Measurements from ENCODE around the gene ZFP36.
A peak's percentile ranks its signal among the peaks of the same experiment; 100 is the strongest.

Gene ZFP36

GRCh38 chr19:39405958-39406655, 540 bp upstream of the ZFP36 start:
- DNase-seq (ENCODE audit: low read depth) = peak; percentile 80

- no peak for DNase-seq (ENCODE audit: low read depth)
These were observed 688 bp downstream of the ZFP36 start for GRCh38 chr19:39407410-39407659.

- DNase-seq (ENCODE audit: low read depth) = peak; percentile 28
These were observed 1.2 kb downstream of the ZFP36 start for GRCh38 chr19:39407660-39408391.

DNA sequence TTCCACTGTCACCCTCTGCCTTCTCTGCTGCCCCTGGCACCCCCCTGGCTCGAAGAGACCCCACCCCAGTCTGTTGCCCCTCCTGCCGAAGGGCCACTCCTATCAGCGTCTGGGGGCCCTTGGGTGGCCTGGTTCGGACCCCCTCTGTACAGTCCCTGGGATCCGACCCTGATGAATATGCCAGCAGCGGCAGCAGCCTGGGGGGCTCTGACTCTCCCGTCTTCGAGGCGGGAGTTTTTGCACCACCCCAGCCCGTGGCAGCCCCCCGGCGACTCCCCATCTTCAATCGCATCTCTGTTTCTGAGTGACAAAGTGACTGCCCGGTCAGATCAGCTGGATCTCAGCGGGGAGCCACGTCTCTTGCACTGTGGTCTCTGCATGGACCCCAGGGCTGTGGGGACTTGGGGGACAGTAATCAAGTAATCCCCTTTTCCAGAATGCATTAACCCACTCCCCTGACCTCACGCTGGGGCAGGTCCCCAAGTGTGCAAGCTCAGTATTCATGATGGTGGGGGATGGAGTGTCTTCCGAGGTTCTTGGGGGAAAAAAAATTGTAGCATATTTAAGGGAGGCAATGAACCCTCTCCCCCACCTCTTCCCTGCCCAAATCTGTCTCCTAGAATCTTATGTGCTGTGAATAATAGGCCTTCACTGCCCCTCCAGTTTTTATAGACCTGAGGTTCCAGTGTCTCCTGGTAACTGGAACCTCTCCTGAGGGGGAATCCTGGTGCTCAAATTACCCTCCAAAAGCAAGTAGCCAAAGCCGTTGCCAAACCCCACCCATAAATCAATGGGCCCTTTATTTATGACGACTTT, 2.0 kb downstream of the ZFP36 start:
- no peak for DNase-seq (ENCODE audit: low read depth)

GRCh38 chr19:39409208-39410016, 2.8 kb downstream of the ZFP36 start:
- DNase-seq (ENCODE audit: low read depth) = peak; percentile 72

GRCh38 chr19:39410017-39410830, 3.6 kb downstream of the ZFP36 start:
- DNase-seq (ENCODE audit: low read depth) = peak; percentile 56

- no peak for DNase-seq (ENCODE audit: low read depth)
These were observed 4.1 kb downstream of the ZFP36 start for GRCh38 chr19:39410831-39411080.

- no peak for DNase-seq (ENCODE audit: low read depth)
These were observed 4.6 kb downstream of the ZFP36 start for GRCh38 chr19:39411081-39411831.

DNA sequence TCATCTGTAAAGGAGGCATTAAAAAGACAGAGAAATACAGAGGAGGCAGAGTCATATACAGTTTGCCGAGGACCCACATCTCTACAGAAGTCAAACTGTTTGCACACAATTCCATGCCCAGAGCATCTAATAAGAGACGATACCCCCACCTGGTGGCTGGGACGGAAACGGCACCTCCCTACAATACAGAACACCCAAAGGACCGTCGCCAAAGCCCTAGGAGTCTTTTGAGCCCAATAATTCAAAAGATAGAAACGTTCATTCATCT, 5.1 kb downstream of the ZFP36 start:
- DNase-seq (ENCODE audit: low read depth) = peak; percentile 78

- DNase-seq (ENCODE audit: low read depth) = peak; percentile 90
These were observed 5.6 kb downstream of the ZFP36 start, which contains the start of gene PLEKHG2 for GRCh38 chr19:39412100-39412866. Gene PLEKHG2, plus strand, starts transcription at chr19:39412669. Its CDS starts 1,418 bp downstream, at chr19:39414087.

- DNase-seq (ENCODE audit: low read depth) = no peak
These were observed 6.2 kb downstream of the ZFP36 start for GRCh38 chr19:39412867-39413271.

GRCh38 chr19:39413272-39413910, 6.7 kb downstream of the ZFP36 start:
- DNase-seq (ENCODE audit: low read depth) = no peak

GRCh38 chr19:39413911-39414608, 7.4 kb downstream of the ZFP36 start:
- DNase-seq (ENCODE audit: low read depth) = no peak

GRCh38 chr19:39415111-39416046, 8.7 kb downstream of the ZFP36 start:
- DNase-seq (ENCODE audit: low read depth) = no peak

GRCh38 chr19:39416152-39417120, 9.8 kb downstream of the ZFP36 start:
- no peak for DNase-seq (ENCODE audit: low read depth)

GRCh38 chr19:39417463-39418181, 11.0 kb downstream of the ZFP36 start:
- DNase-seq (ENCODE audit: low read depth) = no peak

Measured in stimulated activated CD8-positive, alpha-beta memory T cell treated with anti-CD3 and anti-CD28 coated beads, Interleukin-12 subunit alpha, Interleukin-12 subunit beta, amount 100 ng/mL, for 4 hours (primary cell).